Panc1 (cell line): Measurements from ENCODE around the gene EXOC6B. TPM values are rescaled to one million over a fixed set of nuclear protein-coding genes. Genes with fewer than 3 reads are reported as not detected.

ENCODE experiments used
- ATAC-seq: fragments of 200-7000 bp; cut with Tn5 transposase; 2 replicates; pipeline ENCODE4 v1.9.1; 2020; ENCODE audit warnings: mild to moderate bottlenecking, moderate library complexity
- BruUV-seq: library from RNA; stranded (reverse); fragments of 400-500 nt; replicated peaks from 2 replicates; lab custom pipeline; 2021; lab: Mats Ljungman, UMichigan
- CTCF ChIA-PET: fragments of 300-600 bp; sonication (Branson Sonifier 250); formaldehyde crosslinking; loops from one replicate; lab custom pipeline; 2022; ENCODE audit warnings: antibody characterized with exemption; lab: Charles Lee
- POLR2A ChIA-PET: fragments of 300-600 bp; sonication (Branson Sonifier 250); formaldehyde crosslinking; loops from one replicate; lab custom pipeline; 2022; ENCODE audit warnings: antibody characterized with exemption; lab: Charles Lee
- DNase-seq: peaks from one replicate; pipeline ENCODE4 v3.0.0-alpha.2; 2010; ENCODE audit warnings: low read depth, low spot score
- H3K27ac ChIP-seq: 2 replicates; pipeline ENCODE4 v1.5.1; 2011; ENCODE audit warnings: mild to moderate bottlenecking, low read length, inconsistent platforms
- H3K27me3 ChIP-seq: fragments of 200-500 bp; sonication (Bioruptor generic); 2 replicates; pipeline ENCODE4 v1.6.0; 2014; ENCODE audit warnings: low read length, inconsistent platforms; ENCODE audit not compliant: control insufficient read depth, insufficient read depth
- H3K36me3 ChIP-seq: fragments of 200-500 bp; sonication (Bioruptor generic); 2 replicates; pipeline ENCODE4 v1.5.1; 2014; ENCODE audit warnings: inconsistent platforms, mild to moderate bottlenecking, low read length, moderate library complexity; ENCODE audit not compliant: control insufficient read depth, insufficient read depth
- H3K4me1 ChIP-seq: 2 replicates; pipeline ENCODE4 v1.5.1; 2011; ENCODE audit warnings: inconsistent platforms, mild to moderate bottlenecking, low read length, moderate library complexity; ENCODE audit not compliant: control insufficient read depth, insufficient read depth
- H3K4me3 ChIP-seq, 2 experiments: 2 replicates each; pipeline ENCODE4 v1.5.1; 2011 to 2012; ENCODE audit warnings: low read depth in 2 of 2, low read length in 2 of 2, mild to moderate bottlenecking in 2 of 2, inconsistent platforms in 1 of 2, moderate library complexity in 1 of 2
- H3K9me3 ChIP-seq: fragments of 200-500 bp; sonication (Bioruptor generic); 2 replicates; pipeline ENCODE4 v1.5.1; 2014; ENCODE audit warnings: low read depth, mild to moderate bottlenecking, inconsistent platforms, low read length, moderate library complexity; ENCODE audit not compliant: control insufficient read depth, insufficient read depth
- POLR2AphosphoS5 ChIP-seq: IDR thresholded peaks from 2 replicates; pipeline ENCODE4 v1.6.1; 2012; ENCODE audit warnings: mild to moderate bottlenecking, low read depth, low read length, moderate library complexity
- SIN3A ChIP-seq: IDR thresholded peaks from 2 replicates; pipeline ENCODE4 v1.6.1; 2012; ENCODE audit warnings: low read depth, mild to moderate bottlenecking, low read length, moderate library complexity, borderline replicate concordance; ENCODE audit not compliant: insufficient read depth
- TCF7L2 ChIP-seq: IDR thresholded peaks from 2 replicates; pipeline ENCODE4 v1.6.1; 2011; ENCODE audit warnings: mild to moderate bottlenecking, low read depth, low read length, inconsistent platforms
- in situ Hi-C: cut with HindIII; loops from 2 replicates; pipeline ENCODE4 v1.10.0; 2016; ENCODE audit warnings: low sequenced_read_pairs, low pct_unique_long_range_greater_than_20kb
- intact Hi-C: fragments of 100-400 bp; cut with micrococcal nuclease; formaldehyde crosslinking; loops from one replicate; pipeline ENCODE4 v1.10.0; 2022; ENCODE audit not compliant: unreplicated experiment
- total RNA-seq: library from RNA; stranded (reverse); gene quantifications from one replicate; pipeline ENCODE4 v1.2.1, GENCODE V29; 2021; ENCODE audit not compliant: unreplicated experiment
- TF ChIP-seq, protein P1 (sequence below): fragments of 450-650 bp; IDR thresholded peaks from 2 replicates; pipeline ENCODE4 v1.5.1; 2017; ENCODE audit warnings: mild to moderate bottlenecking
- TF ChIP-seq, protein P2 (sequence below), 2 experiments: IDR thresholded peaks; 2 replicates each; pipeline ENCODE4 v1.6.1; 2011 to 2012; ENCODE audit warnings: low read depth in 2 of 2, control low read depth in 1 of 2, low read length in 1 of 2, mild to moderate bottlenecking in 1 of 2, moderate library complexity in 1 of 2; ENCODE audit not compliant: insufficient read depth in 1 of 2

Gene EXOC6B
- total RNA-seq, 1 experiment from 2014 or later = 23.2 TPM

DNA sequence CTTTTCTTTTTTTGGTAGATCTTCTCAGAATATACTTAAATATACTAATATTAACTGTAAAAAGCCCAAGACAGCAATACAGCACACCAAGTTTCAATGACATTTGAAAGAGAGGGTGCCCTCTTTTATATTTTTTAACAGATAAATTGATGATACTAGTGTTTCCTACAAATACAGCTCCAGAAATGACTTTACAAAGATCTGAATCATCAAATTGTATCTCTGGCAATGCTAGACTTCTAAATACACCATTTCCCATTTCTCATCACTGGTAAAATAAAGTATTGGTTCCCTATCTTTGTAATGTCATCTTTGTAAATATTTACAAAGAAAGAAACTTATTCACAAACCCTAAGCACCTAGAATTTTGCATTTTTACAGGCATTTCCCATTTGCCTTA, 281.3 kb downstream of the EXOC6B start:
- in situ Hi-C loops (no loop called here), intact Hi-C loops (no loop called here)
- no TSS peak for BruUV-seq
- Histone ChIP-seq H3K9me3 (no peaks in the 10 kb centered on the region), H3K4me1 (no peaks in the 10 kb centered on the region), H3K27me3 (no peaks in the 10 kb centered on the region), H3K36me3 (no peaks in the 10 kb centered on the region), H3K4me3 (no peak overlapping the region), H3K27ac (no peak overlapping the region)
- no peak for ATAC-seq
- POLR2A ChIA-PET = no interaction called here
- no peak for TF ChIP-seq TCF7L2
- TF ChIP-seq, protein P1, sequence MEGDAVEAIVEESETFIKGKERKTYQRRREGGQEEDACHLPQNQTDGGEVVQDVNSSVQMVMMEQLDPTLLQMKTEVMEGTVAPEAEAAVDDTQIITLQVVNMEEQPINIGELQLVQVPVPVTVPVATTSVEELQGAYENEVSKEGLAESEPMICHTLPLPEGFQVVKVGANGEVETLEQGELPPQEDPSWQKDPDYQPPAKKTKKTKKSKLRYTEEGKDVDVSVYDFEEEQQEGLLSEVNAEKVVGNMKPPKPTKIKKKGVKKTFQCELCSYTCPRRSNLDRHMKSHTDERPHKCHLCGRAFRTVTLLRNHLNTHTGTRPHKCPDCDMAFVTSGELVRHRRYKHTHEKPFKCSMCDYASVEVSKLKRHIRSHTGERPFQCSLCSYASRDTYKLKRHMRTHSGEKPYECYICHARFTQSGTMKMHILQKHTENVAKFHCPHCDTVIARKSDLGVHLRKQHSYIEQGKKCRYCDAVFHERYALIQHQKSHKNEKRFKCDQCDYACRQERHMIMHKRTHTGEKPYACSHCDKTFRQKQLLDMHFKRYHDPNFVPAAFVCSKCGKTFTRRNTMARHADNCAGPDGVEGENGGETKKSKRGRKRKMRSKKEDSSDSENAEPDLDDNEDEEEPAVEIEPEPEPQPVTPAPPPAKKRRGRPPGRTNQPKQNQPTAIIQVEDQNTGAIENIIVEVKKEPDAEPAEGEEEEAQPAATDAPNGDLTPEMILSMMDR = no peak
- TF ChIP-seq, protein P2, sequence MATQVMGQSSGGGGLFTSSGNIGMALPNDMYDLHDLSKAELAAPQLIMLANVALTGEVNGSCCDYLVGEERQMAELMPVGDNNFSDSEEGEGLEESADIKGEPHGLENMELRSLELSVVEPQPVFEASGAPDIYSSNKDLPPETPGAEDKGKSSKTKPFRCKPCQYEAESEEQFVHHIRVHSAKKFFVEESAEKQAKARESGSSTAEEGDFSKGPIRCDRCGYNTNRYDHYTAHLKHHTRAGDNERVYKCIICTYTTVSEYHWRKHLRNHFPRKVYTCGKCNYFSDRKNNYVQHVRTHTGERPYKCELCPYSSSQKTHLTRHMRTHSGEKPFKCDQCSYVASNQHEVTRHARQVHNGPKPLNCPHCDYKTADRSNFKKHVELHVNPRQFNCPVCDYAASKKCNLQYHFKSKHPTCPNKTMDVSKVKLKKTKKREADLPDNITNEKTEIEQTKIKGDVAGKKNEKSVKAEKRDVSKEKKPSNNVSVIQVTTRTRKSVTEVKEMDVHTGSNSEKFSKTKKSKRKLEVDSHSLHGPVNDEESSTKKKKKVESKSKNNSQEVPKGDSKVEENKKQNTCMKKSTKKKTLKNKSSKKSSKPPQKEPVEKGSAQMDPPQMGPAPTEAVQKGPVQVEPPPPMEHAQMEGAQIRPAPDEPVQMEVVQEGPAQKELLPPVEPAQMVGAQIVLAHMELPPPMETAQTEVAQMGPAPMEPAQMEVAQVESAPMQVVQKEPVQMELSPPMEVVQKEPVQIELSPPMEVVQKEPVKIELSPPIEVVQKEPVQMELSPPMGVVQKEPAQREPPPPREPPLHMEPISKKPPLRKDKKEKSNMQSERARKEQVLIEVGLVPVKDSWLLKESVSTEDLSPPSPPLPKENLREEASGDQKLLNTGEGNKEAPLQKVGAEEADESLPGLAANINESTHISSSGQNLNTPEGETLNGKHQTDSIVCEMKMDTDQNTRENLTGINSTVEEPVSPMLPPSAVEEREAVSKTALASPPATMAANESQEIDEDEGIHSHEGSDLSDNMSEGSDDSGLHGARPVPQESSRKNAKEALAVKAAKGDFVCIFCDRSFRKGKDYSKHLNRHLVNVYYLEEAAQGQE (IDR thresholded peaks at IDR 0.05; ENCODE audit: insufficient read depth in 1 of 2, low read depth in 2 of 2, low read length in 1 of 2) = no peak
- TF ChIP-seq SIN3A = no peak
- TF ChIP-seq POLR2AphosphoS5 = no peak
- CTCF ChIA-PET = no interaction called here
- DNase-seq = no peak

DNA sequence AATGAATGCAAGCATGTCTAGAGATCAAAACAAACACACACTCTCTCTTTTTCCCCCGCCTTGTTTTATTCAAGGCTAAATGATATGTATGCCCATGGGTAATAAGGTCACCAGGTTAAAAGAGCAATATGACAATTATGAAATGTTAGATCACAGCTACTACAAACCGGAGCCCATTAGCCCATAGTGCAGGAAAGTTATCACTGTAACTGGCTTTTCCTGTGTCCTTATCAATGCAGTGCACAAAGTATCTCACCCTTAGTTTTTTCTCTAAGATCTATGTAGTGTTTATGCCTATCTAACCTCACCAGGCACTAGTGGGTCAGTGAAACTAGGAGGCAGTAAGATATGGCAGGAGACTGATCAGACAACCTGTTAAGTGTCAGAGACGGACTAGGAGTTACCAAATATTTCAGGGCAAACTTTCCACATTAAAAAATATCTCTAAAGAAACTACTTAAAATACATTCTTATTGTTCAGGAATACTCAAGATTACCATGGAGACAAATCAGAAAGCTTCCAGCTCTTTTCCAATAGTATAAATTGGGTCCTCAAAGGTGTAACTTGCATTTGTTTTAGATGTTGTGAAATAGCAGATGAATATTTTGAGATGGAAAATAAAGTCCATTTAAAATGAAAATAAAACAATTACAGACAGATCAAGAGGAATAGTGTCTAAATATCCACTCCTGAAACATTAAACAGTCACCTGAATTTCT, 282.2 kb downstream of the EXOC6B start:
- Histone ChIP-seq H3K27ac (no peak overlapping the region), H3K36me3 (no peaks in the 10 kb centered on the region), H3K27me3 (no peaks in the 10 kb centered on the region), H3K4me1 (no peaks in the 10 kb centered on the region), H3K4me3 (no peak overlapping the region), H3K9me3 (no peaks in the 10 kb centered on the region)
- ChIA-PET POLR2A (no interaction called here), CTCF (no interaction called here)
- no TSS peak for BruUV-seq
- intact Hi-C loops = no loop called here
- no peak for ATAC-seq
- no peak for DNase-seq
- TF ChIP-seq SIN3A = no peak
- TF ChIP-seq, protein P2 (IDR thresholded peaks at IDR 0.05; ENCODE audit: insufficient read depth in 1 of 2, low read depth in 2 of 2, low read length in 1 of 2) = no peak
- TF ChIP-seq, protein P1 = no peak
- no peak for TF ChIP-seq TCF7L2
- TF ChIP-seq POLR2AphosphoS5 = no peak
- in situ Hi-C loops = no loop called here
